ENCODE results near the gene OR2T27.

Gene OR2T27

DNA sequence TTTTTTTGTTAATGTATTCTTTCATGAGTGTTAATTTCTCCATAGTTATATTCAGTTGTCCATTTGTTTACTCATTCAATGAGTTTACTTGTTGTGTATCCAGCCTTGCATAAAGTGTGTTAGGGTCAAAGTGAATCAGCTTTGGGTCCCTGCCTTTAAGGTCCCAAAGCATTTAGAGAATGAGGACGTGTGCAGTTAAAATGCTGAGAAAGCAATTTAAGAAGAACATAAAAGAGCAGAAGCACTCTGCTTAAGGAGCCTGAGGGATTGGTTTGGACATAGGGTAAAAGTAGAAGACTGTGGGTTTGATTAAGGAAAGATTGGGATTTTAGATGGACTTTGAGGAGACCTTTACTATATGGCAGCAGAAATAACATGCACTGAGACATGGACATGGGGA is 43.8 kb upstream of the OR2T27 start:
- Histone ChIP-seq H3K4me3 (ENCODE audit: low read depth, low read length, poor library complexity, severe bottlenecking) (no peak overlapping the region), H3F3A (ENCODE audit: insufficient read depth, low read length) (no peaks in the 10 kb centered on the region), H3K79me2 (ENCODE audit: insufficient read depth, low read length) (no peaks in the 10 kb centered on the region), H3K27ac (ENCODE audit: low read depth, low read length, poor library complexity, severe bottlenecking) (no peak overlapping the region), H3K9ac (ENCODE audit: low read length) (no peak overlapping the region), H3K36me3 (ENCODE audit: insufficient read depth, low read length) (no peaks in the 10 kb centered on the region), H2AFZ (ENCODE audit: low read length) (no peak overlapping the region), H3K4me2 (ENCODE audit: low read length) (no peak overlapping the region), H3K4me1 (ENCODE audit: insufficient read depth, low read length, severe bottlenecking) (no peaks in the 10 kb centered on the region), H3K9me2 (ENCODE audit: low read depth, low read length) (no peaks in the 10 kb centered on the region), H3K27me3 (ENCODE audit: insufficient read depth, low read length) (no peaks in the 10 kb centered on the region; the same call in 1 of the 2 replicates), H4K20me1 (ENCODE audit: insufficient read depth, low read length) (no peaks in the 10 kb centered on the region), H3K9me3 (ENCODE audit: low read length) (no peaks in the 10 kb centered on the region)
- TF ChIP-seq EZH2 (IDR thresholded peaks at IDR 0.05; ENCODE audit: borderline replicate concordance, low read length): no peak
- TF ChIP-seq, protein P1, sequence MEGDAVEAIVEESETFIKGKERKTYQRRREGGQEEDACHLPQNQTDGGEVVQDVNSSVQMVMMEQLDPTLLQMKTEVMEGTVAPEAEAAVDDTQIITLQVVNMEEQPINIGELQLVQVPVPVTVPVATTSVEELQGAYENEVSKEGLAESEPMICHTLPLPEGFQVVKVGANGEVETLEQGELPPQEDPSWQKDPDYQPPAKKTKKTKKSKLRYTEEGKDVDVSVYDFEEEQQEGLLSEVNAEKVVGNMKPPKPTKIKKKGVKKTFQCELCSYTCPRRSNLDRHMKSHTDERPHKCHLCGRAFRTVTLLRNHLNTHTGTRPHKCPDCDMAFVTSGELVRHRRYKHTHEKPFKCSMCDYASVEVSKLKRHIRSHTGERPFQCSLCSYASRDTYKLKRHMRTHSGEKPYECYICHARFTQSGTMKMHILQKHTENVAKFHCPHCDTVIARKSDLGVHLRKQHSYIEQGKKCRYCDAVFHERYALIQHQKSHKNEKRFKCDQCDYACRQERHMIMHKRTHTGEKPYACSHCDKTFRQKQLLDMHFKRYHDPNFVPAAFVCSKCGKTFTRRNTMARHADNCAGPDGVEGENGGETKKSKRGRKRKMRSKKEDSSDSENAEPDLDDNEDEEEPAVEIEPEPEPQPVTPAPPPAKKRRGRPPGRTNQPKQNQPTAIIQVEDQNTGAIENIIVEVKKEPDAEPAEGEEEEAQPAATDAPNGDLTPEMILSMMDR (IDR thresholded peaks at IDR 0.05; ENCODE audit: low read length): no peak

DNA sequence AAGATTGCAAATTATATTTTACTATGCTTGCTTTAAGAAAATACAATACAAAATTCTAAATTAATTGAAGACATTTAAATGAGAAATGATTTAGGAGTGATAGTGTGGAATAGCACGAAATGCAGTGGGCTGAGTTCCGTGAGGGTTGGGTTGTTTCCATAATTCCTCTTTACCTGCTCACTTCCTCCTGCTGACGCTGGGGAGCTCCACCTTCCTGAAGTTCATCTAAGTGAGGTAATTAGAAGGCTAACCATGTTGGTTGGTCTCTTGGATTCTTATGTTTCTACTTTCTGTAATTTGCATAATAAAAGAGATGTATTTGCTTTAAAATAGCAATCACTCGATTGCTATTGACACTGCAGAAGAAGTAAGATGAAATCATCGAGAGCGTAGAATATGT is 42.6 kb upstream of the OR2T27 start:
- TF ChIP-seq EZH2 (IDR thresholded peaks at IDR 0.05; ENCODE audit: borderline replicate concordance, low read length): no peak
- TF ChIP-seq, protein P1 (IDR thresholded peaks at IDR 0.05; ENCODE audit: low read length): no peak
- Histone ChIP-seq H3K4me1 (ENCODE audit: insufficient read depth, low read length, severe bottlenecking) (no peaks in the 10 kb centered on the region), H2AFZ (ENCODE audit: low read length) (no peak overlapping the region), H3K4me2 (ENCODE audit: low read length) (no peak overlapping the region), H3K36me3 (ENCODE audit: insufficient read depth, low read length) (no peaks in the 10 kb centered on the region), H3K79me2 (ENCODE audit: insufficient read depth, low read length) (no peaks in the 10 kb centered on the region), H3K4me3 (ENCODE audit: low read depth, low read length, poor library complexity, severe bottlenecking) (no peak overlapping the region), H3K9ac (ENCODE audit: low read length) (no peak overlapping the region), H3K9me2 (ENCODE audit: low read depth, low read length) (no peaks in the 10 kb centered on the region), H3F3A (ENCODE audit: insufficient read depth, low read length) (no peaks in the 10 kb centered on the region), H4K20me1 (ENCODE audit: insufficient read depth, low read length) (no peaks in the 10 kb centered on the region), H3K27ac (ENCODE audit: low read depth, low read length, poor library complexity, severe bottlenecking) (no peak overlapping the region), H3K27me3 (ENCODE audit: insufficient read depth, low read length) (no peaks in the 10 kb centered on the region; the same call in 1 of the 2 replicates), H3K9me3 (ENCODE audit: low read length) (no peaks in the 10 kb centered on the region)

DNA sequence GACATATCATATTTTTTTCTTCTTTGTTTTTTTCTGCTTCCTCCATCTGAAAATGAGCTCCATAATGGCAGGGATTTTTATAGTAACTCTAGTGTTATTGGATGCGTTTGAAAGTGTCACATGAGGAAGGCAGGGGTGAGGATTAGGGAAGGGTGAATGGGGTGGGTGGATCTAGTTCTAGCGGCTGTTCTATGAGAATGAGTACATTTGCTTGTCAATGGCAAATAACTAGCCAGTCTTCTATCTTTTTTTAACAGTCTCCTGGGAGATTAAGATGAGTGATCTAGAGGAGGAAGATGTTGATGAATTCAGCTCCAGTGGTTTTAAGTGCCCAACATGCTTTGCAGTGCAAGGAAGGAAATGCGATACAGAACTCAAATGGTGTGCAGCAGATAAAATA is 41.4 kb upstream of the OR2T27 start:
- no peaks in the 10 kb centered on the region for H3K36me3 ChIP-seq (ENCODE audit: insufficient read depth, low read length)
- H2AFZ ChIP-seq (ENCODE audit: low read length): no peak overlapping the region
- no peaks in the 10 kb centered on the region for H3K9me2 ChIP-seq (ENCODE audit: low read depth, low read length)
- H3K79me2 ChIP-seq (ENCODE audit: insufficient read depth, low read length): no peaks in the 10 kb centered on the region
- TF ChIP-seq, protein P1 (IDR thresholded peaks at IDR 0.05; ENCODE audit: low read length): no peak
- no peak for TF ChIP-seq EZH2 (IDR thresholded peaks at IDR 0.05; ENCODE audit: borderline replicate concordance, low read length)
- no peaks in the 10 kb centered on the region for H4K20me1 ChIP-seq (ENCODE audit: insufficient read depth, low read length)
- no peak overlapping the region for H3K9ac ChIP-seq (ENCODE audit: low read length)
- H3K4me2 ChIP-seq (ENCODE audit: low read length): no peak overlapping the region
- no peak overlapping the region for H3K27ac ChIP-seq (ENCODE audit: low read depth, low read length, poor library complexity, severe bottlenecking)
- no peaks in the 10 kb centered on the region for H3K9me3 ChIP-seq (ENCODE audit: low read length)
- H3K27me3 ChIP-seq (ENCODE audit: insufficient read depth, low read length): no peaks in the 10 kb centered on the region; the same call in 1 of the 2 replicates
- H3K4me1 ChIP-seq (ENCODE audit: insufficient read depth, low read length, severe bottlenecking): no peaks in the 10 kb centered on the region
- no peak overlapping the region for H3K4me3 ChIP-seq (ENCODE audit: low read depth, low read length, poor library complexity, severe bottlenecking)
- no peaks in the 10 kb centered on the region for H3F3A ChIP-seq (ENCODE audit: insufficient read depth, low read length)
